ENCODE results near the gene AHCTF1.
"Not testable (repeated sequence)": the region's sequence is repeated elsewhere in the genome, so short reads cannot be mapped to it uniquely, and the experiment has no call there.

The AHCTF1 gene

DNA sequence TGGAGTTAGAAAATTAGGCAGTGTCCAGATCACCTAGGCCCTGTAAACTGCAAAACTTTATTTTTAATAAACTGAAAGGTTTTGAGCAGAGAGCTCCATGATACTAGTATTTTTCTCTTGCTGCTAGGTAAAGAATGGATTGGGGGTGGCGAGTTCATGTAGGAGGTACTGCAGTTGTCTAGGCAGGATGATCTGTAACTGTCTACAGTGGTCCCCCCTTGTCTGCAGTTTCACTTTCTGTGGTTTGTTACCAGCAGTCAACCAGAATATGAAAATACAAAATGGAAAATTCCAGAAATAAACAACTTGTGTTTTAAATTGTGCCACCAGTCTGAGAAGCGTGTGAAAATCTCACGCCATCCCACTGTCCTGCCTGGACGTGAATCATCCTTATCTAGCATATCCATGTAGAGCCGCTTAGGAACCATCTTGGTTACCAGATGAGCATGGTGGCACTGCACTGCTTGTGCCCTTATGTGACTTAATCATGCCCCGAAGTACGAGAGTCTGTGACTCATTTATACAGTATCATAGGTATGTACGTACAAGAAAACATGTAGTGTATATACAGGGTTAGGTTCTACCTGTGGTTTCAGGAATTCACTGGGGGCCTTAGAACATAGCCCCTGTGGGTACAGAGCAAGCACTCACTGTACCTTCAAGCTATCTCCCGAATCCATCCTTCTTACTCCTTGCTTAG, 94.2 kb downstream of the AHCTF1 start:
- DNase-seq, result peak; percentile 17

DNA sequence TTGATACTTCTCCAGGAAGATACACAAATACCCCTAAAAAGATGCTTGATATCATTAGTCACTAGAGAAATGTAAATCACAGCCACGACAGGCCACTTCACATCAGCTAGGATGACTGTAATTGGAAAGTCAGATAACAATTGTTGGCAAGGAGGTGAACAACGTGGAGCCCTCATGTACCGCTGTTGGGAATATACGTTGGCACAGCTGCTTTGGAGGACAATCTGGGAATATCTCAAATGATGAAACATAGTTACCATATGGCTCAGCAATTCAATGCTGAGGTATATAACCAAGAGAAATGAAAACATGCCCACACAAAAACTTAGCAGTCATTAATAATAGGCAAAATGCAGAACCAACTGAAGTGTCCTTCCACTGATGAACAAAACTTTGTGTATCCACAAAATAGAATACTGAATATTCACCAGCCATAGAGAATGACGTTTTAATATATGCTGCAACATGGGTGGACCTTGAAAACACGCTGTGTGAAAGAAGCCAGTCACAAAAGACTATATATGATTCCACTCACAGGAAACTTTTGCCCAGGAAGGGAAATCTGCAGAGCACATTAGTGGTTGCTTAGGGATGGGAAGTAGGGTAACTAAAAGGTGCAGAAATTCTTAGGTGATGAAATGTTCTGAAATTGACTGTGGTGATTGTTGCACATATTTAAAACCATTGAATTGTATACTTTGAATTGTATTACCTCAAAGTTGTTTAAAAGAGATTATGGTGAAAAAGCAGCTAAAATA, 95.4 kb downstream of the AHCTF1 start:
- peak; percentile 13 for DNase-seq

DNA sequence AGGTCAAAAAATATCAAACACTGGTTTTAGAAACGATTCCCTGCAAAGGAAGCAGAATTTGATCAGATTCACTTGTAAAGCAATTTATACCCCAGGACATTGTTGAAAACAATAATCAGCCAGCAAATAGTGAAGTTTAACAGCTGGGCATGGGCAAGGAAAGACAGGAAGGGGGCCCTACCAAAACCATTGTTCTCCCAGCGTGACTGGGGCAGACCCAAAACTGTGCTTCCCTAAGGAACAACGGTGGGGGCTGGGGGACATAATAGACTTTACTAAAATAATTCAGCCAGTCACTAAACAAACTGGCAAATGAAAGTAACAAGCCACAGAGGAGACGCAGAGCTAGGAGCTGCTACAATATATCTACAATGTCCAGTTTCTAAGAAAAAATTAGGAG, 100.2 kb downstream of the AHCTF1 start:
- no peak for DNase-seq

DNA sequence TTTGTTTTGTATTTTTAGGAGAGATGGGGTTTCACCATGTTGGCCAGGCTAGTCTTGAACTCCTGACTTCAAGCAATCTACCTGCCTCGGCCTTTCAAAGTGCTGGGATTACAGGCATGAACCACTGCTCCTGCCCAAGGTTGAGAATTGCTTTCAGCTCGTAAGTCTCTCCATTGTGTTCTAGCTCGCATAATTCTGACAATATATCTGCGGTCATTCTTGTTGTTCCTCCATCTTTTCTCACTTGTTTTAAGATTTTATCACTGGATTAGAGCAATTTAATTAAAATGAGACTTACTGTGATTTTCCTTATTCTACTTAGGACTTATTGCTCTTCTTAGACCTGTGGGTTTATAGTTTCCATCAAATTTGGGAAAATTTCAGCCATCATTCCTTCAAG, 102.9 kb downstream of the AHCTF1 start:
- no peak for DNase-seq

DNA sequence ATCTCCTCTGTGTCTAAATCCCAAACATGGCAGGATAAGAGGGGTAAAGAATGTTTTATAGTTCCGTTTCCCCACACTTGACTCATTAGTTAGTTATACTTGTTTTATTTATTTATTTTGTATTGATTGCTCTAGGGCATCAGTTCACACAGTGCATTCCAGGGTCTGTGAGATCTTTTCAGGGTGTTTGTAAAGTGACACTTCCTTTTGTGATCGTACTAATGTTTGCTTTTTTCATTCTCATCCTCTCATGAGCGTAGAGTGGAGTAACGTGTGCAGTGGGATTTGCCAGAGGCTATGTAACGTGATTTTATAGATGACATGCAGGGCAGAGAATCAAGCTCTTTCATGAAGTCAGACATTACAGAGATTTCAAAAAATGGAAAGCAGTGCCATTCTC, 104.4 kb downstream of the AHCTF1 start:
- DNase-seq, result peak; percentile 41

DNA sequence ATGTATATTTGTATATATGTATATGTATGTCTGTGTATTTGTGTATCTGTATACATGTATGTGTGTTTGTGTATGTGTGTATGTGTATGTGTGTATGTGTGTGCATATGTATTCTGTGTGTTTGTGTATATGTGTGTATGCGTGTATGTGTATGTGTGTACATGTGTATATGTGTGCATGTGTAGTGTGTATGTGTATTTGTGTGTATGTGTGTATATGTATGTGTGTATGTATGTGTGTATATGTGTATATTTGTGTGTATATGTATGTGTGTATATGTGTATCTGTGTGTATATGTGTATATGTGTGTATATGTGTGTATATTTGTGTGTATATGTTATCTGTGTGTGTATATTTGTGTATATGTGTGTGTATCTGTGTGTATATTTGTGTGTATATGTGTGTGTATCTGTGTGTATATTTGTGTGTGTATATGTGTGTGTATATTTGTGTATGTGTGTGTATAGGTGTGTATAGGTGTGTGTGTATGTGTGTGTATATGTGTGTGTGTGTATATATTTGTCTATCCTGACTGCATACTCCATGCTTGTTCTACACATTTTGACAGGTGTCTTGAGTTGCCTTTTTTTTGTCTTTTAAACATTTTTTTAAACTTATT, 106.1 kb downstream of the AHCTF1 start:
- DNase-seq, result no peak

DNA sequence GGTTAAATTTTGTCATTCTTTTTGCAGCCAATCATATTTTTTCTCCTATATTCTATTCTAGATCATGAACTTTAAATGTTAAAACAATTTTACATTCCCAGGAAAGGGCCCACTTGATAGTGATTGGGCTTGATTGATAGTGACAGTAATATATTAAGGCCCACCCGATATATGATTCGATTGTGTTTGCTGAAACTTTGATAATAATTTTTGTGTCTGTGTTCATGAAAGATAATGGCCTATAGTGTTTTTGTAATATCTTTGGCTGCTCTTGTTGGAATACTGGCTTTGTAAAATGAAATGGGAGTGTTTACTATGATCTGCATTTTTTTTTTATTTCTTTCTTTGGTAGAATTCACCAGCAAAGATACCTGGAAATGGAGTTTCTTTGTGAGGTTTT, 107.2 kb downstream of the AHCTF1 start:
- no peak for DNase-seq

DNA sequence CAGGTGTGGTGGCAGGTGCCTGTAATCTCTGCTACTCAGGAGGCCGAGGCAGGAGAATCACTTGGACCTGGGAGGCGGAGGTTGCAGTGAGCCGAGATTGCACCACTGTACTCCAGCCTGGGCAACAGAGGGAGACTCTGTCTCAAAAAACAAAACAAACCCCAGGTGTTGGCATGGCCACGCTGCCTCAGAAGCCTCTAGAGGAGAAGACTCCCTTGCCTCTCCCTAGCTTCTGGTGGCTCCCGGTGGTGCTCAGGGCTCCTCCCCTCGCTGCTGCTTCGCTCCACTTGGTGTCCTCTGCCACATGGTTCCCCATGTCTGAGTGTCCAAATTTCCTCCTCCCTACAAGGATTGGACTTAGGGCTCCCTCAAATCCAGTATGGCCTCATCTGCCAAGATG, 109.6 kb downstream of the AHCTF1 start:
- not testable (repeated sequence) for DNase-seq

DNA sequence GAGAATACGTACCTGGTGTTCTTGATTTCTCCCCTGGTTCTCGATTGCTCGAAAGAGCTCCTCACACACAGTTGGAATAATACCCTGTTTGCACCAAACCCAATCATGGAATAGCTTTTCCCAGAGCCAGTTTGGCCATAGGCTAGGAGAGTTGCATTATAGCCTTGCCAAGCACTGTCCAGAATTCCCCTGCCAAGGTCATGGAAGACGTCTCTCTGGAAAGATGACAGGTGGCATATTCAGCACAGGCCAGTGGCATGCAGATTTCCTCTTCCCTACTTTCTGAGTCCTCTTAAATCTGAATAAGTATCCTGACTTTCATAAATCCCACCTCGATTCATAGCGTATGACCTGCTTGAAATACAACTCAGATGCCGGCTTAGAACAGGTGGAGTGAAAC, 111.1 kb downstream of the AHCTF1 start:
- DNase-seq, result no peak

DNA sequence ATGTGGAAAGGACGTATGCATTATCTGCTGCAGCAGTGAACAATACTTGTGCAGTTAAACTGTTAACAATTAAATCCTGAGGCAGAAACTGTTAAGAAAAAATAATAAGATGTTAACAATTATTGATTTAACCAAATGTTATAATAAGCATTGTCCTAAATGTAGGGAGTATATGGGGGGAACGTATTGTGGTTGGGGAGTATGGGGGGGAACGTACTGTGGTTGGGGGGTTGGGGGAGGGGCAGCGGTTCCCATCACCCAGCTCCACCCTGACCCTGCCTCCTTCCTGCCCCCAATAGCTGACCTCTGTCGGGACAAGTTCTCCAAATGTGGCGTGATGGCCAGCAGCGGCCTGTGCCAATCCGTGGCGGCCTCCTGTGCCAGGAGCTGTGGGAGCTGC, 114.0 kb downstream of the AHCTF1 start:
- DNase-seq, result peak; percentile 14

DNA sequence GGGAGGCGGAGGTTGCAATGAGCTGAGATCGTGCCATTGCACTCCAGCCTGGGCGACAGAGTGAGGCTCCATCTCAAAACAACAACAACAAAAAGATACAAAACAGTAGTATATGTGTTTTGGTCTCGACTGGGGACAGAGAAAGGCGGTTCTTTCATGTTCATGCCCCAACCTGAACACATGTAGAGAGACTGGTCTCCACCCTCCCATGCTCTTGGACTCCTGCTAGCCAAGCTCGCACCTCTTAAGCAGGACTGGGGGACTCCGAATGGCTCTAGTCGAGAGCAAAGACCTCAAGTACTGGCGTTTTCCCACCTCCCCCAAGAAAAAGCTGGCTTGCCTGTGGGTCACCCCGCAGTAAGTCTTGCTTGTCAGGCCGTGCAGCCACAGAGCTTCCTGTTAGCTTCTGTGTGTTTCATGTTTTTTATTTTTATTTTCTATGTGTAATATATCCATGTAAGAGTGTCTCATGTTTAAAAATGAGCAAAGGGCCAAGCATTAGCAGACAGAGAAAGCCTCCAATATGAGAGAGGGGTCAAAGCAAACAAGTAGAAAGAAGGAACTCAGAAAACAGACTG, 116.0 kb downstream of the AHCTF1 start:
- no peak for DNase-seq

DNA sequence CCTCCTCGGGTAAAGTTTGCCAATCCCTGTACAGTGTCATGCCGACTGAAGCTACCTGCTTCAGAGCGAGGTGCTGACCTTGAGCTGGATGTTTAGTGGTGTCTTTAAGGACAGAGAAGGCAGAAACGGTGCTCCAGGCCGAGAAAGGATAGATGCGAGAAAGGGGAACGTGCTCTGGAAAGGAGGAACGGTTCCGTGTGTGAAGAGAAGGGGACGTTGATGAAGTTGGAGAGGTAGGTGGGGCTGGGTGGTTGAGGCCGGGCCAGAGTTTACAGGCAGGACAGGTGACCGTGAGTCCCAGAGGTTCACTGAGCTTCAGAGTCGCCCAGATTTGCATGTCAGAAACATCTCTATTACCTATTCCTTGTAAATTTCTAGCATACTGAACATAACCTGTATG, 116.9 kb downstream of the AHCTF1 start:
- no peak for DNase-seq

DNA sequence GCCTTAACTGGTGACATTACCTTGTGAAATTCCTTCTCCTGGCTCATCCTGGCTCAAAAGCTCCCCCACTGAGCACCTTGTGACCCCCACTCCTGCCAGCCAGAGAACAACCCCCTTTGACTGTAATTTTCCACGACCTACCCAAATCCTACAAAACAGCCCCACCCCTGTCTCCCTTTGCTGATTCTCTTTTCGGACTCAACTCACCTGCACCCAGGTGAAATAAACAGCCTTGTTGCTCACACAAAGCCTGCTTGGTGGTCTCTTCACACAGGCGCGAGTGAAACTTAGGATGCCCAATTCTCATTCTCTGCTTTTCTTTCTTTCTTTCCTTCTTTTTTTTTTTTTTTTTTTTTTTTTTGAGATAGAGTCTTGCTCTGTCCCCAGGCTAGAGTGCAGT, 118.4 kb downstream of the AHCTF1 start:
- DNase-seq, result not testable (repeated sequence)

DNA sequence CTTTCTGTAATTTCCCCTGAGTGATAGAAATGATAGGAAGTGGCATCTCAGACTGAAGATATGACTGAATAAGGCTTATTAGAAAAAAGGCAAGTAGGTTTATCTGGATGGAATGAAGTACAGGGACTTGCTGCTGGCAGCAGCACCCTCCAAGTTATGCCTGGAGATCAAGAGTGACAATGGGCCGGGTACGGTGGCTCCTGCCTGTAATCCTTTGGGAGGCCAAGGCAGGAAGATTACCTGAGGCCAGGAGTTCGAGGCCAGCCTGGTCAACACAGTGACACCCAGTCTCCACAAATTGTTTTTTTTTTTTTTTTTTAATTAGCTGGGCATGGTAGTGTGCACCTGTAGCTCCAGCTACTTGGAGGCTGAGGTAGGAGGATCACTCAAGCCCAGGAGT, 119.8 kb downstream of the AHCTF1 start:
- no peak for DNase-seq

DNA sequence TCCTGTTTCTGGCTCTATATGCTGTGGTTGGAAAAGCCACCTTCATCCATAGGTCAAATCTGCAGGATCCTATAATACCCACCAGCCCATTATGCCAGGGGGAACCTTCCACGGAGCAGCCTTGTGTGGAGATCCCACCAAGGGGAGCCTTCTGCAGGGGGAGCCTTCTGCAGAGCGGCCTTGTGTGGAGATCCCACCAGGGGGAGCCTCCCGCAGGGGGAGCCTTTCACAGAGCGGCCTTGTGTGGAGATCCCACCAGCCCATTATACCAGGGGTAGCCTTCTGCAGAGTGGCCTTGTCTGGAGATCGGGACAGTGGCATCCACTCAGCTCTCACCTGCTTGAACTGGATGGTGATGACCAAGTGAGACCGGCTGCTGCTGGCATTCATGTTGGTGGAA, 122.3 kb downstream of the AHCTF1 start:
- no peak for DNase-seq

DNA sequence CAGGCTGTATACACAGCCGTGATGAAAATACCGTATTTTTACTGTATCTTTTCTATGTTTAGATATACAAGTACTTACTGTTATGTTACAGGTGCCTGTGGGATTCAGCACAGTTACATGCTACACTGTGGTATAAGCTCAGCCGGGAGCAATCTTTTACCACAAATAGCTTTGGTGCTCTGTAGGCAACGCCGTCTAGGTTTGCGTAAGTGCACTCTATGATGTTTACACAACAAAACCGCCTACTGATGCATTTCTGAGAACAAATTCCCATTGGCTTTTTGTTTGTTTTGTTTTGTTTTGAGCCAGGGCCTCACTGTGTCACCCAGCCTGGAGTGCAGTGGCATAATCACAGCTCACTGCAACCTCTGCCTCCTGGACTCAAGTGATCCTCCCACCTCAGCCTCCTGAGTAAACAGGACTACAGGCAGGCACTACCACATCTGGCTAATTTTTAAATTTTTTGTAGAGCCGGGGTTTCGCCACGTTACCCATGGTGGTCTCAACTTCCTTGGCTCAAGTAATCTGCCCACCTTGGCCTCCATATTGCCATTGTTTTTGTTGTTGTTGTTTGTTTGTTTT, 126.5 kb downstream of the AHCTF1 start:
- no peak for DNase-seq

DNA sequence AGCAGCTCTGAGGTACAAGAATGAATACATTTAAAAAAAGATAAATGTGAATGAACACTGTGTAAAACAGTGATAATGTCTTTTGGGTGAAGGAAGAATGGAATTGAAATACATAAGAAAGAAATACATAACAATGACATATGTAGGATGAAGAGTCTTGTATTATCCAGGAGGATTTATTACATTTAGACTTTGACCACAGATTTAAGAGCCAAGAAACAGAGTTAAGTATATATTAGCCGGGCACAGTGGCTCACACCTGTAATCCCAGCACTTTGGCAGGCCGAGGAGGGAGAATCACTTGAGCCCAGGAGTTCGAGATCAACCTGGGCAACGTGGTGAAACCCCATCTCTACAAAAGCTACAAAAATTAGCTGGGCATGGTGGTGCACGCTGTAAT, 127.9 kb downstream of the AHCTF1 start:
- DNase-seq, result no peak

DNA sequence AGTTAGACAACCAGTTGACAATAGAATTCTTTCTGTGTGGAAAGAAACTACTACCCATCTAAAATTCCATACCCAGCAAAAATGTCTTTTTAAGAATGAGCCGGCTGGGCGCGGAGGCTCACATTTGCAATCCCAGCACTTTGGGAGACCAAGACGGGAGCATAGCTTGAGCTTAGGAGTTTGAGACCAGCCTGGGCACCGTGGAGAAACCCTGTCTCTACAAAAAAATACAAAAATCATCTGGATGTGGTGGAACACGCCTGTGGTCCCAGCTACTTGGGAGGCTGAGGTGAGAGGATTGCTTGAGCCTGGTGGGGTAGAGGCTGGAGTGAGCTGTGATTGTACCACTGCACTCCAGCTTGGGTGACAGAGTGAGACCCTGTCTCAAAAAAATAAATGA, 128.4 kb downstream of the AHCTF1 start:
- no peak for DNase-seq

DNA sequence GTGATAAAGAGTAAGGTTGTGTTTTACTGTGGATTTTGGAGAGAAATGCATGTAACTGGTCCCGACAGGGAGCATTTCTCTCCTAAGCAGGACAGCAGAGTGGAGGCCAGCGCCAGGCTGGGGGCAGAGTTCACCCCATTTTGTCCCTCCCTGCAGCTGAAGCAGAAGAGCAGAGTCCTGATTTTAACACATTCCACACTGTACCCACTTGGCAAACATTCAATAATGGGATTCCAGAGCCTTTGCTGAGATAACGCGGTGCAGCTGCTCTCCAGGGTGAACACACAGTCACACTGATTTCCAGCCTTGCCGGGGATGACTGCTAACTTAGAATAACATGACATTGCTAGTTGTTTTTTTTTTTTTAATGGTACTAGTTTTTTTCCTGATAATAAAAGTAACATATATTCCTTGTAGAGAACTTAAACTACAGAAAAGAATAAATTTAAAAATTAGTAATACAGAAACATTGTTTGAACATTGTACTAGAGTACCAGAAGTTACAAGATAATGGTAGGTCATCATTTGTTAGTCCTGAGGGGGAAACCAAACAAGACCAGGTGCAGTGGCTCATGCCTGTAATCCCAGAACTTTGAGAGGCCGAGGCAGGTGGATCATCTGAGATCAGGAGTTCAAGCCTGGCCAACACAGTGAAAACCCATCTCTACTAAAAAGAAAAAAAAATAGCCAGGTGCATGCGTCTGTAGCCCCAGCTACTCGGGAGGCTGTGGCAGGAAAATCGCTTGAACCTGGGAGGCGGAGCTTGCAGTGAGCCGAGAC, 130.3 kb downstream of the AHCTF1 start:
- DNase-seq, result no peak

DNA sequence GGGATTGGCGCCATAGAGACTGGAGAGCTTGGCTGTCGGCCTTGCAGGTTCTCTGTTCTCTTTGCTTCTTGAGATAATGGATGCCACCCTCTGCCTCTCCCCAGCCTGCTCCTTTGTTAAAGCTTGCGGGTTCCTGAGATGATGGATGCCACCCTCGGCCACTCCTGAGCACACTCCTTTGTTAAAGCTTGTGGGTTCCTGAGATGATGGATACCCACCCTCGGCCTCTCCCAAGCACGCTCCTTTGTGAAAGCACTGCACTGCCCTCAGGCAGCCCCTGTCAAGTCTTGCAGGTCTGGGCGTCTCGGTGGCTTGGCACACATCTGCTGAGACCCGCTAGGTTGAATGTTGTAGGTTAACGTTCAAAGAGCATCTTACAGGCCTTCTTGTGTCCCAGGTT, 131.0 kb downstream of the AHCTF1 start:
- DNase-seq, result no peak

DNA sequence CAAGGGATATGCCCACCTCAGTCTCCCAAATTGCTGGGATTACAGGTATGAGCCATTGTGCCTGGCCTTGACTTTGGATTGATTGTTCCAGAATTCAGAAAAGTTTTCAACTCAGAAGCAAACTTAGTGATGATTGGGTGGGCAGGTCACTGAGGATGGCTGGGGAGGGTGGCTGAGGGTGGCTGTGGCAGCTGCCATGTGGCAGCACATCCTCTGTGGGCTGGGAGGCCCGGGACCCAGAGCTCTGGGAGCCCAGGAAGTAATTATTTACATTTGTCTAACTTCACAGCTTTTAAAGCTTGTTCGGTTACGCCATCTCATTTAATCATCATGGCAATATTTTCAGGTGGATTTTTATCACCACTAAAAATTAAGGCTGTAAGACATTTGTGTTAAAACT, 131.4 kb downstream of the AHCTF1 start:
- no peak for DNase-seq

DNA sequence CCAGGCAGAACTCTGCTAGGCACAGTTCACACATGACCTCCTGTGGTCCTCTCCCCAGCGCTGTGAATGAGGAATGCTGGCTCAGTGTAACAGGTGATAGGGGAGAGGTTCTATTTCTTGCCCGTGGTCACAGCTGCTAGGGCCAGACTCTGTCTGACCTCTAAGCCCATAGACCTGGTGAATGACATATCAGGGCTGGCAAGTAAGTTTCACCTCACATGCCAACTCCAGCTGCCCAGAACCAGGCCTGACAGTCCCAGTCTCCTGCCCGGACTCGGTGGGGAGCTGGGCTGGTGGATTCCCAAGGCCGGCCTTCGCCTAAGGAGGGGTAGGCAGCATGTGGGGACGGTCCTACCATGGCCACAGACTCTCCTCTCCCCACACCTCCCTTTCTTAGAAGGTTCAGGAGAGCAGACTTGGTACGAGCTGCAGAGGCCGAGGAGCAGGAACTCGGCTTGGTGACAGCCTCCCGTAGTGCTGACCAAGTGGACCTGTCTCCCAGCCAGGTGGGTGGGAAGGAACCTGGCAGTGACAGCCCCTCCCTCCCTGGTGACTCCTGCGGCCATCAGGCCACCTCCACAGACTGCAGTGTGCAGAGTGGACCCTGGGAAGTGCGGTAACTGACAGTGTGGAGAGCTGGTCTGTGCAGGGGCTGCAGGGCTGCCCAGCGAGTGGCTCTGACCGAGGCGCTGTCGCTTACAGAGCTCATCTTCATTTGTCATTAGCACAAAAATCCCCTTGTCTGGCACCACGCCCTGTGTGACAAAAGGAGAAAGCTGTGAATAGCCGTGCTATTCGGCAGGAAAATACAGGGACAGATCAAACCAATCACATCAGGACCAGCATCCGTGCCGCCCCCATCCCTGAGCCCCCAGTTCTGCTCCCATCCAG, 132.9 kb downstream of the AHCTF1 start:
- no peak for DNase-seq

Data from EL (cell line).